Ishikawa (cell line): ENCODE results near the gene SYCE3.

Experiments used
- CEBPB ChIP-seq: IDR thresholded peaks from 2 replicates; pipeline ENCODE4 v1.6.1; 2012
- CREB1 ChIP-seq: IDR thresholded peaks from 2 replicates; pipeline ENCODE4 v1.6.1; 2012; ENCODE audit warnings: low read depth
- EGR1 ChIP-seq: IDR thresholded peaks from 2 replicates; pipeline ENCODE4 v1.6.1; 2012
- EP300 ChIP-seq: IDR thresholded peaks from 2 replicates; pipeline ENCODE4 v1.6.1; 2012; ENCODE audit warnings: borderline replicate concordance
- FOXM1 ChIP-seq: IDR thresholded peaks from 2 replicates; pipeline ENCODE4 v1.6.1; 2012; ENCODE audit warnings: low read depth, borderline replicate concordance
- NFIC ChIP-seq: IDR thresholded peaks from 2 replicates; pipeline ENCODE4 v1.6.1; 2012
- RAD21 ChIP-seq: IDR thresholded peaks from 2 replicates; pipeline ENCODE4 v1.6.1; 2012; ENCODE audit warnings: low read depth
- TAF1 ChIP-seq: IDR thresholded peaks from 2 replicates; pipeline ENCODE4 v1.6.1; 2012; ENCODE audit warnings: low read depth, mild to moderate bottlenecking
- TCF12 ChIP-seq: IDR thresholded peaks from 2 replicates; pipeline ENCODE4 v1.6.1; 2012; ENCODE audit warnings: low read depth
- TEAD4 ChIP-seq: IDR thresholded peaks from 2 replicates; pipeline ENCODE4 v1.6.1; 2012
- YY1 ChIP-seq: IDR thresholded peaks from 2 replicates; pipeline ENCODE4 v1.6.1; 2012; ENCODE audit warnings: low read depth
- ZBTB7A ChIP-seq: IDR thresholded peaks from 2 replicates; pipeline ENCODE4 v1.6.1; 2012; ENCODE audit warnings: low read depth
- TF ChIP-seq, protein P1 (sequence below): IDR thresholded peaks from 2 replicates; pipeline ENCODE4 v1.6.1; 2012
- TF ChIP-seq, protein P2 (sequence below): IDR thresholded peaks from 2 replicates; pipeline ENCODE4 v1.6.1; 2012
- TF ChIP-seq, protein P3 (sequence below): IDR thresholded peaks from 2 replicates; pipeline ENCODE4 v1.6.1; 2012; ENCODE audit warnings: low read depth, mild to moderate bottlenecking

Gene SYCE3

GRCh38 chr22:50587407-50587806 lies 24.7 kb upstream of the SYCE3 start:
- no peak for TF ChIP-seq TEAD4
- TF ChIP-seq, protein P1, sequence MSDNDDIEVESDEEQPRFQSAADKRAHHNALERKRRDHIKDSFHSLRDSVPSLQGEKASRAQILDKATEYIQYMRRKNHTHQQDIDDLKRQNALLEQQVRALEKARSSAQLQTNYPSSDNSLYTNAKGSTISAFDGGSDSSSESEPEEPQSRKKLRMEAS, result no peak
- no peak for TF ChIP-seq EP300
- no peak for TF ChIP-seq CREB1
- TF ChIP-seq NFIC, result no peak
- no peak for TF ChIP-seq ZBTB7A
- no peak for TF ChIP-seq RAD21
- TF ChIP-seq, protein P2, sequence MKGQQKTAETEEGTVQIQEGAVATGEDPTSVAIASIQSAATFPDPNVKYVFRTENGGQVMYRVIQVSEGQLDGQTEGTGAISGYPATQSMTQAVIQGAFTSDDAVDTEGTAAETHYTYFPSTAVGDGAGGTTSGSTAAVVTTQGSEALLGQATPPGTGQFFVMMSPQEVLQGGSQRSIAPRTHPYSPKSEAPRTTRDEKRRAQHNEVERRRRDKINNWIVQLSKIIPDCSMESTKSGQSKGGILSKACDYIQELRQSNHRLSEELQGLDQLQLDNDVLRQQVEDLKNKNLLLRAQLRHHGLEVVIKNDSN, result no peak
- no peak for TF ChIP-seq TCF12
- TF ChIP-seq, protein P3, sequence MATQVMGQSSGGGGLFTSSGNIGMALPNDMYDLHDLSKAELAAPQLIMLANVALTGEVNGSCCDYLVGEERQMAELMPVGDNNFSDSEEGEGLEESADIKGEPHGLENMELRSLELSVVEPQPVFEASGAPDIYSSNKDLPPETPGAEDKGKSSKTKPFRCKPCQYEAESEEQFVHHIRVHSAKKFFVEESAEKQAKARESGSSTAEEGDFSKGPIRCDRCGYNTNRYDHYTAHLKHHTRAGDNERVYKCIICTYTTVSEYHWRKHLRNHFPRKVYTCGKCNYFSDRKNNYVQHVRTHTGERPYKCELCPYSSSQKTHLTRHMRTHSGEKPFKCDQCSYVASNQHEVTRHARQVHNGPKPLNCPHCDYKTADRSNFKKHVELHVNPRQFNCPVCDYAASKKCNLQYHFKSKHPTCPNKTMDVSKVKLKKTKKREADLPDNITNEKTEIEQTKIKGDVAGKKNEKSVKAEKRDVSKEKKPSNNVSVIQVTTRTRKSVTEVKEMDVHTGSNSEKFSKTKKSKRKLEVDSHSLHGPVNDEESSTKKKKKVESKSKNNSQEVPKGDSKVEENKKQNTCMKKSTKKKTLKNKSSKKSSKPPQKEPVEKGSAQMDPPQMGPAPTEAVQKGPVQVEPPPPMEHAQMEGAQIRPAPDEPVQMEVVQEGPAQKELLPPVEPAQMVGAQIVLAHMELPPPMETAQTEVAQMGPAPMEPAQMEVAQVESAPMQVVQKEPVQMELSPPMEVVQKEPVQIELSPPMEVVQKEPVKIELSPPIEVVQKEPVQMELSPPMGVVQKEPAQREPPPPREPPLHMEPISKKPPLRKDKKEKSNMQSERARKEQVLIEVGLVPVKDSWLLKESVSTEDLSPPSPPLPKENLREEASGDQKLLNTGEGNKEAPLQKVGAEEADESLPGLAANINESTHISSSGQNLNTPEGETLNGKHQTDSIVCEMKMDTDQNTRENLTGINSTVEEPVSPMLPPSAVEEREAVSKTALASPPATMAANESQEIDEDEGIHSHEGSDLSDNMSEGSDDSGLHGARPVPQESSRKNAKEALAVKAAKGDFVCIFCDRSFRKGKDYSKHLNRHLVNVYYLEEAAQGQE, result no peak
- TF ChIP-seq FOXM1, result no peak

DNA sequence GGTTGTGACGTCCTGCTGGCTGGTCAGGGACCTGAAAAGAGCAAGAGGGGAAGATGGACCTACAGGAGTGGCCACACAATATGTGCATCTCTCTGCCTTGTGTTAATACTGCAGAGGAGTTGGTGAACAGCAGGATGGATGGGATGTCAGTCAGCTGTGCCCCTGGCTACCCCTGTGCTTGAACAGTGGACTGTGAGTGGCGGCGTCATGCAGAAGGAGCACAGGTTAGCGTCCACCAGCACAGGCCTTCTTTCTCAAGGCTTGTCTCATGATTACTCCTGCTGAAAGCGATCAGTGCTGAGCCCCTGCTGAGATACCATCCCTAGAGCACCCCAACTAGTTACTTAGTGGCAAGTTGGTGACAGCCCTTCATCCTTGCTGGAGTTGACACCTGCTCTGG lies 23.7 kb upstream of the SYCE3 start:
- TF ChIP-seq, protein P1, result no peak
- TF ChIP-seq CREB1 (no peak), ZBTB7A (no peak), TAF1 (no peak), FOXM1 (no peak), TEAD4 (no peak), EP300 (no peak), RAD21 (no peak), CEBPB (no peak), EGR1 (no peak), TCF12 (no peak), YY1 (no peak), NFIC (no peak)
- TF ChIP-seq, protein P2, result no peak
- TF ChIP-seq, protein P3, result no peak

DNA sequence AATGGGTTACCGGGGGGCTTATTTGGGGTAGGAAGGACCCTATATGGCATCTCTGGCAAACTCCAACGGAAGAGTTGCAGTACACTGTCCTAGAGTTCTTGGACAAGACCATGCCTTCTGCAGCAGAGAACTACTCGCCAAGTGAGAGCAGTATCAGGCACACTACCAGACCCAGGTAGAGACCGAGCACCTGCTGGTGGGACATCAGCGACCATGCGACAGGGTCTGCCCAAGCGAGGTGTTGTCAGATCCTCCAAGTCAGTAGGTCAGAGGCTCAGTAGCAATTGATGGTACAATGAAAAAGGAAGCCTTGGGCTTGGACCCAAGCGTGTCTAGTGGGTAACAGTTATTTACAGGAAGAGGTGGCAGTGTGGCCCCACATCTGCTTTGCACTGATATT lies 23.1 kb upstream of the SYCE3 start:
- no peak for TF ChIP-seq YY1
- no peak for TF ChIP-seq EGR1
- no peak for TF ChIP-seq EP300
- TF ChIP-seq, protein P1, result no peak
- TF ChIP-seq, protein P3, result no peak
- TF ChIP-seq TEAD4, result no peak
- TF ChIP-seq ZBTB7A, result no peak
- no peak for TF ChIP-seq CREB1
- TF ChIP-seq, protein P2, result no peak
- TF ChIP-seq TAF1, result no peak
- TF ChIP-seq RAD21, result no peak
- TF ChIP-seq FOXM1, result no peak
- TF ChIP-seq CEBPB, result no peak
- no peak for TF ChIP-seq NFIC
- TF ChIP-seq TCF12, result no peak

GRCh38 chr22:50585238-50585637 lies 22.5 kb upstream of the SYCE3 start:
- no peak for TF ChIP-seq CREB1
- TF ChIP-seq, protein P1, result no peak
- no peak for TF ChIP-seq YY1
- TF ChIP-seq TEAD4, result no peak
- no peak for TF ChIP-seq EGR1
- TF ChIP-seq EP300, result no peak
- TF ChIP-seq ZBTB7A, result no peak
- TF ChIP-seq NFIC, result no peak
- TF ChIP-seq CEBPB, result no peak
- TF ChIP-seq FOXM1, result no peak
- no peak for TF ChIP-seq RAD21
- TF ChIP-seq, protein P3, result no peak
